Vagina (tissue), 2 donors: ENCODE results near the gene NGEF.

Experiments
- CTCF ChIP-seq, 3 experiments: fragments of 450-650 bp in 2 of 3; fragments of 200-600 bp in 1 of 3; sonication (generic) in 1 of 3; IDR thresholded peaks; one replicate each; pipeline ENCODE4 v1.5.1; 2017 to 2019; ENCODE audit warnings: antibody characterized with exemption in 3 of 3, mild to moderate bottlenecking in 2 of 3, moderate library complexity in 2 of 3
- POLR2AphosphoS5 ChIP-seq, 2 donors: sonication (generic); formaldehyde crosslinking; IDR thresholded peaks; one replicate each; pipeline ENCODE4 v1.9.0; 2017; ENCODE audit warnings: antibody characterized with exemption in 2 of 2, mild to moderate bottlenecking in 2 of 2, low read depth in 1 of 2; ENCODE audit not compliant: insufficient read depth in 1 of 2

GRCh38 chr2:232852676-232853075, 160.4 kb downstream of the NGEF start:
- TF ChIP-seq CTCF (IDR thresholded peaks at IDR 0.05), result no peak
- TF ChIP-seq POLR2AphosphoS5 (IDR thresholded peaks at IDR 0.05; ENCODE audit: insufficient read depth in 1 of 2, low read depth in 1 of 2), result no peak
